Neural cell (in vitro differentiated cells): Measurements from ENCODE around the gene MCC.

Source experiments
- EP300 ChIP-seq: fragments of 450-650 bp; conservative IDR thresholded peaks from 2 replicates; pipeline ENCODE4 v1.6.1; 2014; ENCODE audit warnings: antibody characterized with exemption, mild to moderate bottlenecking, moderate library complexity; ENCODE audit not compliant: poor library complexity, severe bottlenecking
- EZH2 ChIP-seq: fragments of 200-600, 300-800 bp; shearing (Covaris generic), sonication (generic); IDR thresholded peaks from 2 replicates; pipeline ENCODE4 v1.6.1; 2014; ENCODE audit warnings: antibody characterized with exemption, low read length, borderline replicate concordance, mild to moderate bottlenecking; ENCODE audit not compliant: insufficient read depth, poor library complexity, severe bottlenecking
- POLR2AphosphoS5 ChIP-seq: IDR thresholded peaks from 2 replicates; pipeline ENCODE4 v1.6.1; 2012
- RAD21 ChIP-seq: fragments of 450-650 bp; conservative IDR thresholded peaks from 2 replicates; pipeline ENCODE4 v1.6.1; 2014; ENCODE audit warnings: antibody characterized with exemption, mild to moderate bottlenecking, moderate library complexity
- SMC3 ChIP-seq: fragments of 450-650 bp; conservative IDR thresholded peaks from 2 replicates; pipeline ENCODE4 v1.6.1; 2014; ENCODE audit warnings: antibody characterized with exemption, mild to moderate bottlenecking, moderate library complexity; ENCODE audit not compliant: poor library complexity
- TAF1 ChIP-seq: IDR thresholded peaks from 2 replicates; pipeline ENCODE4 v1.6.1; 2012; ENCODE audit warnings: low read depth
- TF ChIP-seq, protein P1 (sequence below): fragments of 450-650 bp; IDR thresholded peaks from 2 replicates; pipeline ENCODE4 v1.5.1; 2014; ENCODE audit warnings: antibody characterized with exemption, mild to moderate bottlenecking, moderate library complexity; ENCODE audit not compliant: poor library complexity, severe bottlenecking
- TF ChIP-seq, protein P2 (sequence below): IDR thresholded peaks from 2 replicates; pipeline ENCODE4 v1.6.1; 2012; ENCODE audit warnings: borderline replicate concordance

DNA sequence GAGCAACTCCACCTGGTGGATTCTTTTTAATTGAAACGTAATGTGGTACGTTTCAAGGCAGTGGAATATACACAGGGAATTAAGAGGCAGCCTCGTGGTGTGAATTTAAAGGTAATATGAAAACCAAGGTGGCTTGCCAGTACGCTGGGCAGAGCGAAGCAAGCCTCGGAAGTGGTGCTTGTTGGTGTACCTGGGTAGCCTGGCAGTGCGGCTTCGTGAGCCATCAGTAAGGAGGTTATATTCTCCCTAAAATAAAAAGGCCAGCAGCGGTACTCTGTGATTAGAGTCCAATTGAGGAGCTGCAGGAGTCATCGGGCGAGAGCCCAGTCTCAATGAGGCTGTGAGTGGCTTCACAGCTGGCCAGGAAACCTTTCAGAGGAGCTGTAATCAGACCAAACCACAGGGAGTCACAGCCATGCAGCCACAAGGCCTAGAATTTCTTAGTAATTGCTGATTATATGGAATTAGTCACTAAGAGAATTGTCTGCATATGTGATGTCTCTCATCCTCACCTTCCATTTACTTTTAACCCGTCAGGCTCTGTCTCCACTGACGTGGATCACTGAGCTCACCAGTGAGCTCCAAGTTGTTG lies 454.0 kb downstream of the MCC start:
- TF ChIP-seq, protein P1, sequence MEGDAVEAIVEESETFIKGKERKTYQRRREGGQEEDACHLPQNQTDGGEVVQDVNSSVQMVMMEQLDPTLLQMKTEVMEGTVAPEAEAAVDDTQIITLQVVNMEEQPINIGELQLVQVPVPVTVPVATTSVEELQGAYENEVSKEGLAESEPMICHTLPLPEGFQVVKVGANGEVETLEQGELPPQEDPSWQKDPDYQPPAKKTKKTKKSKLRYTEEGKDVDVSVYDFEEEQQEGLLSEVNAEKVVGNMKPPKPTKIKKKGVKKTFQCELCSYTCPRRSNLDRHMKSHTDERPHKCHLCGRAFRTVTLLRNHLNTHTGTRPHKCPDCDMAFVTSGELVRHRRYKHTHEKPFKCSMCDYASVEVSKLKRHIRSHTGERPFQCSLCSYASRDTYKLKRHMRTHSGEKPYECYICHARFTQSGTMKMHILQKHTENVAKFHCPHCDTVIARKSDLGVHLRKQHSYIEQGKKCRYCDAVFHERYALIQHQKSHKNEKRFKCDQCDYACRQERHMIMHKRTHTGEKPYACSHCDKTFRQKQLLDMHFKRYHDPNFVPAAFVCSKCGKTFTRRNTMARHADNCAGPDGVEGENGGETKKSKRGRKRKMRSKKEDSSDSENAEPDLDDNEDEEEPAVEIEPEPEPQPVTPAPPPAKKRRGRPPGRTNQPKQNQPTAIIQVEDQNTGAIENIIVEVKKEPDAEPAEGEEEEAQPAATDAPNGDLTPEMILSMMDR, result no peak
- TF ChIP-seq SMC3, result no peak
- no peak for TF ChIP-seq TAF1
- TF ChIP-seq POLR2AphosphoS5, result peak; percentile 71
- TF ChIP-seq EP300, result no peak
- no peak for TF ChIP-seq EZH2
- no peak for TF ChIP-seq RAD21
- TF ChIP-seq, protein P2, sequence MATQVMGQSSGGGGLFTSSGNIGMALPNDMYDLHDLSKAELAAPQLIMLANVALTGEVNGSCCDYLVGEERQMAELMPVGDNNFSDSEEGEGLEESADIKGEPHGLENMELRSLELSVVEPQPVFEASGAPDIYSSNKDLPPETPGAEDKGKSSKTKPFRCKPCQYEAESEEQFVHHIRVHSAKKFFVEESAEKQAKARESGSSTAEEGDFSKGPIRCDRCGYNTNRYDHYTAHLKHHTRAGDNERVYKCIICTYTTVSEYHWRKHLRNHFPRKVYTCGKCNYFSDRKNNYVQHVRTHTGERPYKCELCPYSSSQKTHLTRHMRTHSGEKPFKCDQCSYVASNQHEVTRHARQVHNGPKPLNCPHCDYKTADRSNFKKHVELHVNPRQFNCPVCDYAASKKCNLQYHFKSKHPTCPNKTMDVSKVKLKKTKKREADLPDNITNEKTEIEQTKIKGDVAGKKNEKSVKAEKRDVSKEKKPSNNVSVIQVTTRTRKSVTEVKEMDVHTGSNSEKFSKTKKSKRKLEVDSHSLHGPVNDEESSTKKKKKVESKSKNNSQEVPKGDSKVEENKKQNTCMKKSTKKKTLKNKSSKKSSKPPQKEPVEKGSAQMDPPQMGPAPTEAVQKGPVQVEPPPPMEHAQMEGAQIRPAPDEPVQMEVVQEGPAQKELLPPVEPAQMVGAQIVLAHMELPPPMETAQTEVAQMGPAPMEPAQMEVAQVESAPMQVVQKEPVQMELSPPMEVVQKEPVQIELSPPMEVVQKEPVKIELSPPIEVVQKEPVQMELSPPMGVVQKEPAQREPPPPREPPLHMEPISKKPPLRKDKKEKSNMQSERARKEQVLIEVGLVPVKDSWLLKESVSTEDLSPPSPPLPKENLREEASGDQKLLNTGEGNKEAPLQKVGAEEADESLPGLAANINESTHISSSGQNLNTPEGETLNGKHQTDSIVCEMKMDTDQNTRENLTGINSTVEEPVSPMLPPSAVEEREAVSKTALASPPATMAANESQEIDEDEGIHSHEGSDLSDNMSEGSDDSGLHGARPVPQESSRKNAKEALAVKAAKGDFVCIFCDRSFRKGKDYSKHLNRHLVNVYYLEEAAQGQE, result no peak
